ENCODE results near the gene CSTA. TPM values are rescaled to one million over a fixed set of nuclear protein-coding genes. Genes with fewer than 3 reads are reported as not detected.
"Not testable (repeated sequence)": the region's sequence is repeated elsewhere in the genome, so short reads cannot be mapped to it uniquely, and the experiment has no call there.

CSTA gene
- polyA plus RNA-seq, 4 donors = 0.56 to 0.91 (median 0.66) TPM

DNA sequence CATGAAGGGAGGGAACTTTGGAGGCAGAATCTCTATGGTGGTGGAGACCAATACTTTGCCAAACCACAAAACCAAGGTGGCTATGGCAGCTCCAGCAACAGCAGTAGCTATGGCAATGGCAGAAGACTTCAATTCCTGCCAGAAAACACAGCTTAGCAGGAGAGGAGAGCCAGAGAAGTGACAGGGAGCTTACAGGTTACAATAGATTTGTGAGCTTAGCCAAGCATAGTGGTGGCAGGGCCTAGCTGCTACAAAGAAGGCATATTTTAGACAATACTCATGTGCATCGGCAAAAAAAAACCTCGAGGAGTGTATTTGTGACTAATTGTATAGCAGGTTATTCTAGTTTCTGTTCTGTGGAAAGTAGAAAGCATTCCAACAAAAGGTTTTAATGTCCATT lies 6.4 kb upstream of the CSTA start:
- no peak for DNase-seq (ENCODE audit: low read depth in 4 of 4, low spot score in 3 of 4)

DNA sequence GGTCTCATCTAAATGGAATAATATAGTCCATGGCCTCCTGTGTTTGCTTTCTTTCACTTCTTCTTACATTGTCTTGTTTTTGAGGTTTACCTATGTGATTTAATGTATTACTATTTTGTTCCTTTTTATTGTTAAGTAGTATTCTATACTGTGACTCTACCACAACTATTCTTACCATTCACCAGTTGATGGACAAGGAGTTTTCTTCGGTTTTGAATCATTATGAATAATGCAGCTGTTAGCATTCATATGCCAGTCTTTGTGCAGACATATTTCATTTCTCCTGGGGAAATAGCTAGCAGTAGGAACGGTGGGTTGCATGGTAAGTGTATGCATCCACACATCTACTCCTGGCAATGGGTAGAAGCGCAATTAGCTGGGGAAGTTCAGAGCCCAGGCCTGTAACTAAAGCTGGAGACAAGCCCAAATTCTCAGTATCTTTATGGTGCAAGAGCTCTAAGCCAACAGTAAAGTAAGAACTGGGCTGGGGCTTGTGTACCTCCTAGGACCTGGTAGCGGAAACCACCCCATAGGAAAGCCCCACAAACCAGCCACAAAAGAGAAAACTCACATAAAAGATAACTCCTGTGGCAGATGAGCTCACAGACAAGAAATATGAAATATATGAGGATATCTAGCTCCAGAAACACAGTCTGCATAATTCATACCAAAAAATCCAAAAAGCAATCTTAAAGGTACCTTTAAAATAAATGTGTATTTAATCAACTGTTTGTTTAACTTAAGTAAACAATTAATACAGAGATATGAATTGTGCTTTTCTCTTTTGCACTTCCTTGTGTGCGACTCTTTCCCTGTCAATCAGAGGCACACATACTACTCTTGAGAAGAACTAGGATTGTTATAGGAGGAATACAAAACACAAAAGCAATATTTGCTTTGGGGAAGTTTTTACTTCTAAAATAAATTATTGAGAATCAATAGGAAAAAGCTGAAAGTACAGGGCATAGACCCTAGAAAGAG lies 2.7 kb upstream of the CSTA start:
- DNase-seq (ENCODE audit: low read depth in 4 of 4, low spot score in 3 of 4) = no peak

DNA sequence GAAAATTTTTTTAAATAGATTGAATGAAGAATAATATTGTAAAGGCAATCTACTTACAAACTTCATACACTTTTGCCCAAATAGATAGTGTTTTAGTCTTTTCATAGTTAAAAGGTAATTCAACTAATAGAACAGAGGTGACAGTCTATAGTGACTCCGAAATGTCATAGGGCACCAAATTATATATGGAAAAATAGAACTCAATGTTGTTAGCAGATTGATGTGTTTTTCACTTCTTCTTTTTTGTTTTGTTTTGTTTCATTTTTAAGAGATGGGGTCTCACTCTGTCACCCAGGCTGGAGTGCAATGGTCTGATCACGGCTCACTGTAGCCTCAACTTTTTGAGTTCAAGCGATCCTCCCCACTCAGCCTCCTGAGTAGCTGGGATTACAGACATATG lies 721 bp downstream of the CSTA start:
- DNase-seq (ENCODE audit: low read depth in 4 of 4, low spot score in 3 of 4) = no peak

DNA sequence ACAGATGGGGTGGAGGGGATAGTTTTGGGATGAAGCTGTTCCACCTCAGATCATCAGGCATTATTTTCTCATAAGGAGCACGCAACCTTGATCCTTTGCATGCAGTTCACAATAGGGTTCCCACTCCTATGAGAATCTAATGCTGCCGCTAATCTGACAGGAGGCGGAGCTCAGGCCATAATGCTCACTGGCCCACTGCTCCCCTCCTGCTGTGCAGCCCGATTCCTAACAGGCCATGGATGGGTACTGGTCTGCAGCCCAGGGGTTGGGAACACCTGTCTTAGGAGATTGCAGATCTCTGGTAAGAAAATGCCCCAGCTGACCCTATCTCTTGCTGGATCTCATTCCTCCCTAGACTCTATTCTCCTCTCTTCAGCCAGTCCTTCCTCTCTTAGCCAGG lies 6.8 kb downstream of the CSTA start:
- DNase-seq (ENCODE audit: low read depth in 4 of 4, low spot score in 3 of 4) = no peak

DNA sequence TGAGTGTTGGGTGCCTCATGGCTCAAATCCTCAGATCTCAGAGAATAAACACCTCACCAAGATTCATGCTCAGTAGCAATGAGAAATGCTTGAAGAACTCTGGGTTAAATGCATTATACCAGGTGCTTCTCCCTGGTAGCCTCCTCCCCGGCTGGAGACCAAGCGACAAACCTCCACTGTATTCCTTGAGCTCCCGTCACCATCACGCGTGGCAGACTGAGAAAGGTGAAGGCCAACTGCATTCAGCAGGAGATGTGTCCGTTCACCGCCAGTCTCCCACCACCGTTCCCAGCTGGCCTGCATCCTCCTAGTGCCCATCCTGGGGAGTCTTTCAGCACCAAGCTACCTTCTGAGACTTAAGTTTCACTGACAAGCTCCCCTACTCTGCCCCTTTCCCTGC lies 7.5 kb downstream of the CSTA start:
- no peak for DNase-seq (ENCODE audit: low read depth in 4 of 4, low spot score in 3 of 4)

DNA sequence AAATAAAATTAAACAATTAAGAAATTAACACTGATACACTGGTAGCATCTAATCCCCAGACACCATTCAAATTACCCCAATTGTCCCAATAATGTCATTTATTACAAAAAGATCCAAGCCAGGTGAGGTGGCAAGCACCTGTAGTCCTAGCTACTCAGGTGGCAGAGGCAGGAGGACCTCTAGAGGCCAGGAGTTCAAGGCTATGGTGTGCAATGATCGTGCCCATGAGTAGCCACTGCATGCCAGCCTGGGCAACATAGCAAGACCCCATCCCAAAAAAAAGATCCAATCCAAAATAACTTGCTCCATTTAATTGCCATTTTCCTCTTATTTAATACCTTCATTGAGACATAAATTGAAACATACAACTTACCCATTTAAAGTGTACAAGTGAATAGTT lies 17.8 kb downstream of the CSTA start:
- no peak for DNase-seq (ENCODE audit: low read depth in 4 of 4, low spot score in 3 of 4)

DNA sequence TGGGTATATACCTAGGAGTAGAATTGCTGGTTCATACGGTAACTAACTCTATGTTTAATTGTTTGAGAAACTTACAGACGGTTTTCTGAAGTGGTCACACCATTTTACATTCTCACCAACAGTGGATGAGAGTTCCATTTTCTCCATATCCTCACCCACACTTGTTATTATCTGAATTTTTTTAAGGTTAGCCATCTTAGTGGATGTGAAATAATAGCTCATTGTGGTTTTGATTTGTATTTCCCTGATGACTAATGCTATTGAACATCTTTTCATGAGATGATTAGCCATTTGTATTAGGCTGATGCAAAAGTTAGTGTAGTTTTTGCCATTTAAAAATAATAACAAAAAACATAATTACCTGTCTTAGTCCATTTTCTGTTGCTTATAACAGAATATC lies 18.6 kb downstream of the CSTA start:
- DNase-seq (ENCODE audit: low read depth in 4 of 4, low spot score in 3 of 4) = no peak

DNA sequence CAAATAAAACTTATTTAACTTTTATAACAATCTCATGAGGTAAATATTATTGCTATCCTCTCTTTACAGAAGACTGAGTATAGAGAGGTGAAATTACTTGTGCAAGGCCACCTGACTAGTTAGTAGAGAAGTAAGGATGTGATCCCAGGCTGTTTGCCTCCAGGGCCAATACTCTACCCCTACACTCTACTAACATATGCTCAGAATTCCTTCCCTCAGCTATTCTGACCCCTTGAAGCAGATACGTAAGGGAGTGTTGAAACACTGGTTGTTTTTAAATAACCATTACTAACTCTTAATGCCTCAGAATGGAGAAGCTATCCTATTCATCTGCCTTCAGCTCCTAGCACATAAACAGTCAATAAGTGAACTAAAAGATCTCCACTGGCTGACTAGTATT lies 24.1 kb downstream of the CSTA start:
- no peak for DNase-seq (ENCODE audit: low read depth in 4 of 4, low spot score in 3 of 4)

DNA sequence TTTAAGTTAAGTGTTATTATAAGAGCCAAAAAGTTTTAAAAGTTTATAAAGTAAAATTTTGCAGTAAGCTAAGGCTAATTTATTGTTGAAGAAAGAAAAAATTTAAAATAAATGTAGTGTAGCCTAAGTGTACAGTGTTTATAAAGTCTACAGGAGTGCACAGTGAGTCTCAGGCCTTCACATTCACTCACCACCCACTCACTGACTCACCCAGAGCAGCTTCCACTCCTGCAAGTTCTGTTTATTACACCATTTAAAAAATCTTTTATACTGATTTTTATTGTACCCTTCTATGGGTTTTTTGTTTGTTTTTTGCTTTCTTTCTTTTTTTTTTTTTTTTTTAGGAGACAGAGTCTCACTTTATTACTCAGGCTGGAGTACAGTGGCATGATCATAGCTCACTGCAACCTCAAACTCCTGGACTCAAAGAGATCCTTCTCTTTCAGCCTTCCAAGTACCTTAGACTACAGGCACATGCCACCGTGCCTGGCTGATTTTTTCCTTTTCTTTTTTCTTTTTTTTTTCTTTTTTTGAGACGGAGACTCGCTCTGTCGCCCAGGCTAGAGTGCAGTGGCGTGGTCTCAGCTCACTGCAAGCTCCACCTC lies 25.9 kb downstream of the CSTA start:
- no peak for DNase-seq (ENCODE audit: low read depth in 4 of 4, low spot score in 3 of 4)

DNA sequence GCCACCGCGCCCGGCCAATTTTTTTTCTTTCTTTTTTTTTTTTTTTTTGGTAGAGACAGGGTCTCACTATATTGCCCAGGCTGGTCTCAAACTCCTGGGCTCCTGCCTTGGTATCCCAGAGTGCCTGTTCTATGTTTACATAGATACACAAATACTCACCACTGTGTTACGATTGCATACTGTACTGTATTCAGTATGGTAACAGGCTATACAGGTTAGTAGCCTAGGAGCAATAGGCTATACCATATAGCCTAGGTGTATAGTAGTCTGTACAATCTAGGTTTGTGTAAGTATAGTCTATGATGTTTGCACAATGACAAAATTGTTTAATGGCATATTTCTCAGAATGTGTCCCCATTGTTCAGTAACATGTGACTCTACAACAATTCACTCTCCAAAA lies 26.6 kb downstream of the CSTA start:
- DNase-seq (ENCODE audit: low read depth in 4 of 4, low spot score in 3 of 4) = no peak

DNA sequence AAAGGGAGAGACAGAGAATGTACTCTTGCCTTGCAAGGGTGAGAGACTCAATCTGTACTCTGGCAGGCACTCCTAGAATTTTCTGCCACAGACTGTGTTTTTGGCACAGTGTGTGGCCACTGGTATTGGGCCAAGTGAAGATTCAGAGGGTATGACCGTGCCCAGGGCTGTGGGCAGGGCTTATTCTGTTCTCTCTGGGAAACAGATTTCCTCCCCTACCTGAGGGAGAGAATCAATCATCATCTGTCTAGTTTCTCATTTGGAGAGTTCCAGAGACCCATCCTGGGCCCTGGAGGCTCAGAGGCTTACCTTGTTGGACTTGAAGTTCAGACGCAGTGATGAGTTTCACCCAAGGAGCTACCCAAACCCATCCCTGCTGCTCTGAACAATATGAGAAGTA lies 28.2 kb downstream of the CSTA start:
- DNase-seq (ENCODE audit: low read depth in 4 of 4, low spot score in 3 of 4) = no peak

DNA sequence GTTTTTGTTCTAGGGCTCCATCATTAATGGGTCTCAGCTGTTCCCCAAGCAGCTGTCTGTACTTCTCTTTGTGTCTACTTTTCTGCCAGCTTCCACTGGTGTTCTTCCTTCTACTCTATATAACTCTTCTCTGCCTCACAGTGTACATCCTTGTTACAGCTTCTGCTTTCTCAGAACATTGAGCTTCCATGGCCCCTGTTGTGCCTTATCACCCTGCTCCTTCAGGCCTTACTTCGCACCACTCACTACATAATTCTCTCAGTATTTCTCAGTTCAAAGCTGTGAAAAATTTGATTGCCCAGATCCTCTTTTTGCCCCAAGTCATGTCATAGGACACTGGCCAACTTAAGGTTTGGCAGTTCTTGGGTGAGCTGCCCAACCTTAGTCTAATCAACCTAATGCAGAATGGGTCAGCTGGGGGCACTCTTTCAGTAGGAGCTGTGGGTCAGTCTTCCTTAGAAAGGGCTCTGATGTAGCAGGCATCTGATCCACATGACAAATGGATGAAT lies 28.9 kb downstream of the CSTA start:
- DNase-seq (ENCODE audit: low read depth in 4 of 4, low spot score in 3 of 4) = no peak

DNA sequence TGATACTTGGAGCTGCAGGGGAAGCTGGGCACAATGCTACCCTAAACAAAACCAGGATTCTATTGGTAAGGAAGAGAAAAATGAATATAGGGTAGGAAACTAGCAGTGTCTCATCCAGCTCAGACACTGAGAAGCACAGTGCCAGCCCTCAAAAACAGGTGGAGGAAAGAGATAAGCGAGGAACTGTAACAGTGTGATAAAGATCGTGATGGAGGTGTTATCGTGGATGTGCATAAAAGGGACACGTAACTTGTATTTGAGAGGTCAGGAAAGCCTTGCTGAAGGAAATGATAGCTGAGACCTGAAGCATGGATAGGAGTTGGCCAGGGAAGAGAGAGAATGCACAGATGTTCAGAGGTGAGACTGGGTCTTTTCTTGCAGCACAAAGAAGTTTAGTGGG lies 30.6 kb downstream of the CSTA start:
- no peak for DNase-seq (ENCODE audit: low read depth in 4 of 4, low spot score in 3 of 4)

DNA sequence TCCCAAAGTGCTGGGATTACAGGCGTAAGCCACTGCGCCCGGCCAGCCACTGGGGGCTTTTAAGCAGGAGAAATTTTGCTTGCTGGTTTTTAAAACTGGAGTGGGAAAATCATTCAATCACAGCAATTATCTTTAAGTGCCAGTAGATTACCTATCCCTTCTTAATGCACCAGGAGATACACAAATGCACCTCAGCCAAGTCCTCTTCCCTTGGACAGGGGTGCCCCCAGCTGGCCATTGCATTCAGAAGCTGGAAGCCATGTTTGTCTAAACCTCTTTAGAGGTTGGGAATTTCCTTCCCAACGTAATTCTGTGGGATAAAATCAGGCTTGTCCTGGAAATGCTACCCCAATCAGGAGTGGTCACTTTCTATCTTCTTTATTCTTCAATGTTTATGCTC lies 31.4 kb downstream of the CSTA start:
- peak; percentile 10 to 16 (median 14) for DNase-seq (ENCODE audit: low read depth in 4 of 4, low spot score in 3 of 4)

DNA sequence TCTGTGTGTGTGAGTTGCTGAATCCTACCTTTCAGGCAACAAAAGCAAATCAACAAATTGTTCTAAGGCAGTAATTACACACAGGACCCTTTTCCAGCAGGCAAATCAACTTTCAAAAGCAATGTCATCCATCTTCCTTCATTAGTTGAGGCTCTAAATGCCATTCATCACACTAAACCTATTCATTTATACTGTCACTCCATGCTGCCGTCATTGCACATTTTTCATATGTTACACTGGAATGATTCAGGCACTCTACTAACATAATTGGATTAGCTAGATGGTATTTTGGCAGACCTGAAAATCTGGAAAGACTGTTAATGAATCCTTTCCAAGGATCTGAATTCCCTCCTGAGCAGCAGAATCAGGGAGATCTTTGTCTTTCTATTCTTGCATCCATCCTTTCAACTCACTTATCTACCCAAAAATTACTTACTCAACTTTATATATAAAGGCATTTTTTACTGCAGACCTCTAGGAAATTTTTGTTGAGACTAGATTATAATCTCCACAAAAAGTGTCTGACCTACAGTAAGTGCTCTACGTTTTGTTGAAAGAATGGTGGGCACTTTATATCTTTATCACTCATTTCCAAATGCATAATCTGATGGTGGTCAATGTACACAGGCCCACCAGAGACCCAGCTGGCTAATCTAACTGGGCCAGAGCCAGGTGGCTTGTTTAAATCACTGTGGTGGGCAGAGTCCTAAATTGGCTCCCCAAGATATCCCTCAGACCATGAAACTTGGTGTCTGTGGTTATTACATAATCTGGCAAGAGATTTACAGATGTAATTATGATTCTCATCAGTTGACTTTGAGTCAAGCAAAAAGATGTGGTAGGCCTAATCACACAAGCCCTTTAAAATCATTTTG lies 33.0 kb downstream of the CSTA start:
- no peak for DNase-seq (ENCODE audit: low read depth in 4 of 4, low spot score in 3 of 4)

DNA sequence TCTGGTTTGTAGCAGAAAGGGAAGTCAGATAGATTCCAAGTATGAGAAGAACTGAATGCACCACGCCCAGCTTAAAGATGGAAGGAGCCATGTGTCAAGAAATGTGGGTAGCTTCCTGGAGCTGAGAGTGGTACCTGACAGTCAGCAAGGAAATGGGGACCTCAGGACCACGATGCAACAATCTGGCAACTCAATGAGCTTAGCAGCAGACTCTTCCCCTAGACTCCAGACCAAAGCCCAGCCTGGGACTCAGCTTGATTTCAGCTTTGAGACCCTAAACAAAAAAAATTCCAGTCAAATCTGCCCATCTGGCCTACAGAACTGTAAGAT lies 33.6 kb downstream of the CSTA start:
- no peak for DNase-seq (ENCODE audit: low read depth in 4 of 4, low spot score in 3 of 4)

DNA sequence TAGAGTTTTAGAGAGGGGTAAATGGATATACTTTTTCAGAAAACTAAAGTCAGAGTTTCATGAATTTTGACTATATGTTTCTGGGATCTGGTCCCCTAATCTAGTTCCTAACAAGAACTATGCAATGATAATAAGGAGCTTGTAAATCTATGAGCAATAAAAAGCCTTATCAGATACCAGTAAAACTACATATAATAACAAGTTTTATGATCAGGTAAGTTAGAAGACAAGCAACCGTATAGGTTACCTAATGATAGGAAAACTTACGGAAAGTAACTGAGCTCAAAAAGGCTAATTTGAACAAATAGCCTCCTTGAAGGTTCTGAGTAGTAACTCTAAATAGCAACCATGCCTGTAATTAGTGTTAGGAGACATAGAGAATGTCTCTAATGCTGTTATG lies 37.0 kb downstream of the CSTA start:
- no peak for DNase-seq (ENCODE audit: low read depth in 4 of 4, low spot score in 3 of 4)

DNA sequence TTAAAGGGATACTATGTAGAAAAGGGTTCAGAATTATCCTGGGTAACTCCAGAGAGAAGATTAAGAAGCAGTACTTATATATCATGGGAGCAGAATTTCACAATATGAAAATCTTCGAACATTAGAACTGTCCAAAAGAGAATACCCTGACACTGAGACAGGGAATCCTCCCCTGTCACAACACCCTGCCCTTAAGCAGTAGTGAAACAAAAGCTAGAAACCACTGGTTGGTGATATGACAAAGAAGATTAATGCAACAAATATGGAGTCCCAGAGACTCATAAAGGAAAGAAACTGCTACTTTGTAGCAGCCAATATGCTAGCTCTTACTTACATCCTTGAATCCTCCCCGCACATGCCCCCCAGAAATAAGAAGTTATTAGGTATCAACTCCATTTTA lies 39.4 kb downstream of the CSTA start:
- DNase-seq (ENCODE audit: low read depth in 4 of 4, low spot score in 3 of 4) = no peak

DNA sequence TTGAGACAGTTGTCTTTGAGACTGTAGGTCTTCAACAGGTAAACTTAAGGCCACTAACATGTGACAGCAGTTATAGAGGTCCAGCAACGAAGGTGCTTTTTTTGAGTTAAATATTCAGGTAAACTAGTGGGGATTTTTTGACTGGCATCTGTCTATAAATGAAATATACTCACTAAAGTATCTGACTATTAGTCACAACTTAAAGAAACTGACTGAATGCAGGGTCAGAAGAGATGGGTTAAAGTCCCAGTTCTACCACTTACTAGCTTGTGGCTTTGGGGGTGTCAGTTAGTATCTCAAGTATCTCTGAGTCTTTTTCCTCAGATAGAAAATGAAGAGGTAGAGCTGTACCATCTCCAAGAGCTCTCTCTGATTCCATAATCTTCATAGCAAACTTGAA lies 40.0 kb downstream of the CSTA start:
- no peak for DNase-seq (ENCODE audit: low read depth in 4 of 4, low spot score in 3 of 4)

DNA sequence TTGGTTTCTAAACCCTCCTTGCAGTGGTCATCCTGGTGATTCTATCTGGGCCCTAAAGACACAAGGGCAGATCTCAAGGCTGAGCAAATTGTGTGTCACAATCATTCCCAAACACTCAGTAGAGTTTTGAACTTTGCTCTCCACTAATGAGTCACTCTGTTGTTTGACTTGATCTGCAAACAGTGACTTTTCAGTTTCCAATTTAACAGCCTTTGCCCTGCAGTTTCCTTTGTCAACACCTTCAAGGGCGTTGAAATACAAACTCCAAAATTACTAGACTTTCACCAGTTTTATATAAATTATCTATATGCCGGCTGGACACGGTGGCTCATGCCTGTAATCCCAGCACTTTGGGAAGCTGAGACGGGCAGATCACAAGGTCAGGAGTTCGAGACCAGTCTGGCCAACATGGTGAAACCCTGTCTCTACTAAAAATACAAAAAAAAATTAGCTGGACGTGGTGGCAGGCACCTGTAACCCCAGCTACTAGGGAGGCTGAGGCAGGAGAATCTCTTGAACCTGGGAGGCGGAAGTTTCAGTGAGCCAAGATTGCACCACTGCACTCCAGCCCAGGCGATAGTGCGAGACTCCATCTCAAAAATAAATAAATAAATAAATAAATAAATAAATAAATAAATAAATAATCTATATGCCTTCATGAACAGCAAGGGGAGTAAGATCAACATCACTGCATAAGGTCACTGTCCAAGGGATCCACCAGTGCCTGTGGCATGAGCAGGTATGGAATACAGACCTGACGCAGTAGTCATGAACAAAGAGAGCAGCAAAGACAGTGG lies 40.7 kb downstream of the CSTA start:
- not testable (repeated sequence) for DNase-seq (ENCODE audit: low read depth in 4 of 4, low spot score in 3 of 4)

Data from right renal pelvis (tissue), 4 donors.